NCI-H1694 (cell line): ENCODE data around the gene CDC42EP5.

ENCODE experiments used
- DNase-seq: peaks from one replicate; lab custom pipeline; 2025; lab: John Stamatoyannopoulos, UW

CDC42EP5 gene

DNA sequence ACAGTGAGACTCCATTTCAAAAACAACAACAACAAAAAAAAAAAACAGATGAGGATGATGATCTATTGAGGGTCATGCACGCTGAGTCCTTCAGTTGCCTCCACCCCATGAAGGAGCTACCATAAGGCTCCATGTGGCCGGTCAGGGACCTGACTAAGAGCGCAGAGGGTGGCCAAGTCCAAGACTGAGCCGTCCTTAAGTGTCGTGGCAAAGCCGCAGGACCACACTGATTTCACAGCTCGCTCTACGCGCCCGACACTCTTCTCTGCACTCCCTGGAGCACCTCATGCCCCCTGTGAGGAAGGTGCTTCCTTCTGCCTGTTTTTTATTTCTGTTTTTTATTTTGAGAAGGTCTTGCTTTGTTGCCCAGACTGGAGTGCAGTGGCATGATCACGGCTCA, 45.5 kb downstream of the CDC42EP5 start:
- no peak for DNase-seq

- DNase-seq: no peak
Measured at GRCh38 chr19:54426291-54426931, 46.7 kb downstream of the CDC42EP5 start.

DNA sequence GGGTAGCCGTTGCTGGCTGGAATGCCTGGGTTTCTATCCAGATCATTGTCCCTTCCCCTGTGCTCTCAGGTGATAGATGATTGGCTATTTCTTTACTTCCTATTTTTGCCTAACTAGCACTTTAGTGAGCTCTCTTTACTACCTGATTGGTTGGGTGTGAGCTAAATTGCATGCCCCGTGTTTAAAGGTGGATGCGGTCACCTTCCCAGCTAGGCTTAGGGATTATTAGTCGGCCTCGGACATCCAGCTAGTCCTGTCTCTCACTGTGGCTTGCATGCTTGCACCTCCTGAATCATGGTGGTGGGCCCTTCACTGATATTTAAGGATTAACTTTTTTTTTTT, 47.7 kb downstream of the CDC42EP5 start:
- no peak for DNase-seq

DNA sequence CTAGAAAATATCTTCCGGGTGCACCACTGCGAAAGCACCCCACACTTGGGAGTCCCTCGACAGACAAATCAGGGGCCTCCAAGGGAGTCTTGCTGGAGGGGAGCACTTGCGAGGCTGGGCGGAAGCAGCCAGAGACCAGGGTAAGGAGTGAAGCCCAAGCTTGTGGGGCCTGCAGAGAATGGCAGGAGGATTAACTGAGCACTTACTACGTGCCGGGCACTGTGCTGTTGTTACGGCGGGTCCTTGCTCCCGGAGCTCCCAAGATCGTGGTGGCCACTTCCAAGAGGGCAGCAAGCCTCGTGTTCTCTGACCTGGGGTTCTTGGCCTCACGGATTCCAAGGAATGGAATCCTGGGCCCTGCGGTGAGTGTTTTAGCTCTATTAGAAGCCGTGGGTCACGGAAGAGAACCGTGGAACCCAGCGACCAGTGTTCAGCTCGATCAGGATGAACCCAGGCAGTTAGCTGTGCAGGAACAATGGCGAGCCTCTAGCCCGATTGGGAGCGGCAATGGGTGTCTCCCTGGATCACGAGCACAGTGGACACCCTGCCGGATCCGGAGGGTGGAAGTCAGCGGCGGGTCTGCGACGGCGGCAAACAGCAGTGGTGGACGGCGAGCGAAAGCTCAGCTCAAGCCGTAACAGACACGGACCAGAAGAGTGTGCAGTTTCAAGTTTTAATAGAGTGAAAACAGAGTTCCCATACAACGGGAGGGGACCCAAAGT, 48.3 kb downstream of the CDC42EP5 start:
- DNase-seq: no peak

GRCh38 chr19:54424201-54424600, 48.9 kb downstream of the CDC42EP5 start:
- no peak for DNase-seq

GRCh38 chr19:54422136-54422535, 51.0 kb downstream of the CDC42EP5 start:
- no peak for DNase-seq

GRCh38 chr19:54421521-54421920, 51.6 kb downstream of the CDC42EP5 start:
- no peak for DNase-seq

GRCh38 chr19:54421169-54421516, 52.0 kb downstream of the CDC42EP5 start:
- DNase-seq: no peak

DNA sequence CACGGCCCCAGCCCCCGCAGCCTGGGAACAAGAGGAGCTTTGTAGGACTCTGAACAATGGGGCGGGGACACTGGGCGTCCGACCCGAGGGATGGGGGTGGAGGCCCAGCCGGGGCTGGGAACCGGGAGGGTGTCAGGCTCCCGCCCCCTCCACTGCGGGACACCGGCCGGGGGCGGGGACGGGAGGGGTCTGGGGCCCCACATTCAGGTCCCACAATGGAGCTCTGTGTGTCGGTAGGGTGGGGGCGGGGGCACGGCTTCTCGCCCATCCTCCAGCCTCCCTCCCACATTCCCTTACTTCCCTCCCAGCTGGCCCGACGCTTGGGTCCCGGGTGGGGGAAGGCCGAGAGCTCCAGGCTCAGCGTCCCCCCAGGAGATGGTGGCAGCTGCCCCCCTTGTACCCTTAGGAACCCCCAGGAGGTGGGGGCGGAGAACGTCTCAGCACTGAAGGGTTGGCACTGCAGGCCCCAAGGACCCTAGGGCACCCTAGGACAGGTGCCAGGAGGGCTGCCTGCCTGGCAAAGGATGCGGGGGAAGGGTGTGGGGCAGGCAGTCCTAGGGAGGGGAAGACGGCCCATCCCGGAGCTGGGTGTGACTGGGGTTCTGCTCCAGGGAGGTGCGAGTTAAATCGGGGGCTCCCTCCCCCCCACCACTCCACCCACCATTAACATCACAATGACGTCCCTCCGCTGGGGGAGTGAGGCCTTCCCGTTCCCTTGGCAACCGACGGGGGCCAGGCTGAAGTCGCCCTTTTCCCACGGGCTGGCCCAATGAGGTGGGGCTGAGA, 52.5 kb downstream of the CDC42EP5 start:
- DNase-seq: no peak

GRCh38 chr19:54420068-54420382, 53.1 kb downstream of the CDC42EP5 start:
- no peak for DNase-seq

GRCh38 chr19:54418930-54419800, 53.9 kb downstream of the CDC42EP5 start:
- DNase-seq: no peak

- DNase-seq: no peak
Measured at GRCh38 chr19:54418030-54418929, 54.8 kb downstream of the CDC42EP5 start.

DNA sequence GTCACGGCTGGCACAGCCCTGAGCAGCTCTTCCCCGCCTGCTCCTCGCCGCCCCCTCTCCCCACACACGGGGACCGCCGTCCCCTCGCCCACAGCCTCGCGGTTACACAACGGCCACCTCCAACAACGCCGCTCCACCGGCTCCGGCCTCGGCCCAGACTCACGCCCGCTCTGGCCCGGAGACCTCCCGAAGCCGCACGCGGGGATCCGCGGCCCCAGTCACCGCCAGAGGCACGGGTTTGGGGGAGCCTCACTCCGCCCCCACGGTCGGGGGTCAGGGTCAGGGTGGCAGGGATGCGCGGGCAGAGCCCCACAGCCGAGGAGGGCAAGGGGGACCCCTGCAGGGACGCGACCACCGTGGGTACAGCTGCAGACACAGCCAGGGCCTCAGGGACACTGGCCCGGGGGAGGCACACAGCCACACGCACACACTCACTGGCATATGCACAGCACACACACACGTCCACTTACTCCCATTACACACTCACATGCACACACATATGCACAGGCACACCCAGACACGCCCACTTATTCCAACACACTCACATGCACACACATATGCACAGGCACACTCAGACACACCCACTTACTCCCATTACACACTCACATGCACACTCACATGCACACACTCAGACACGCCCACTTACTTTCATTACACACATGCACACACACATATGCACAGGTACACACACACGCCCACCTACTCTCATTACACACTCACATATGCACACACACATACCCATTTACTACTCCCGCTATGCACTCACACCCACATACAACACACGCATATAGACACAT, 56.2 kb downstream of the CDC42EP5 start:
- DNase-seq: no peak

DNA sequence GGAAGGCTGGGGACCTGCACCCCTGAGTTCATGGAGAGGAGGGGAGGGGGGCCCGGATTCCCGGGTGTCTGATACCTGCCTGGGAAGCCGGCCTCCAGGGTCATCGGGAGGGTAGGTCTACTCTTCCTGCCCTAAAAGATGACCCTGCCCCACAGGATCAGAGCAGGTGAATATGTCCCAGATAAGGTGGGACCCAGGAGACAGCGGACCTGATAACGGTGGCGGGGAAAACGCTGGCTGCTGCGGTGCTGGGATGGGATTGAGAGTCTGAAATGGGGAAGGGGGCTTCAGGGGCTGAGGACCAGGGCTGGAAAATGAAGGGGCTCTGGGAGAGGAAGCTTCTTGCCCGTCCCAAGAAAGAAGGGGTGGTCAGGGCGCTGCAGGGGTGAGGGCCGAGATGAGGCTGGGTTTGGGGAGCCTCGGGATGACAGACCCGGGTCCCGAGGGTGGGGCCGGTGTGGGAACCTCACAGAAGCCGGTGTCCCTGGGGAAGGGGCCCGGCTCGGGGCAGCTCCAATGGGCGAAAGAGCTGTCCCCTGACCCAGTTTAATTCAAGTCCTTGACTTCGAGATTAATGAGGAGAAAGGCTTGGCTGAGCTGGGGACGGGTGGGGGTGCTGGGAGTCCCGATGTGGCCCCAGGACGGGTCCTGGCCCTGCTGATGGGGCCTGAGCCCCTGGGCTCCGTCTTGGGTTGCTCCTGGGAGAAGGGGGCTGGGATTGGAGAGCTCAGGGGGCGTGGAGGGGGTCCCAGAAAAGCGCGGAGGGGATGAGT, 57.0 kb downstream of the CDC42EP5 start:
- DNase-seq: no peak

- no peak for DNase-seq
Measured at GRCh38 chr19:54415208-54415900, 57.7 kb downstream of the CDC42EP5 start, which contains the start of gene TTYH1. Gene TTYH1 (plus strand): TSS chr19:54415464. CDS start chr19:54415553, 89 bp downstream.
